Subcutaneous adipose tissue (tissue), 4 donors: ENCODE results near the gene NEK4. TPM values are rescaled to one million over a fixed set of nuclear protein-coding genes. Genes with fewer than 3 reads are reported as not detected.

Experiments
- total RNA-seq, 4 donors: library from RNA; depleted of rRNA; stranded (reverse); fragments of >200 nt; gene quantifications; one replicate each; pipeline ENCODE4 v1.1.0, GENCODE V29; 2016
- TF ChIP-seq, protein P1 (sequence below): fragments of 450-650 bp; IDR thresholded peaks from one replicate; pipeline ENCODE4 v1.5.1; 2016; ENCODE audit warnings: low read depth, mild to moderate bottlenecking, control low read depth, antibody characterized with exemption, moderate library complexity

Gene NEK4
- total RNA-seq = 10 to 100 TPM in 3 of 4 donors, 1 to 10 TPM in 1; 9.0 to 18.4 (median 13.7) TPM

DNA sequence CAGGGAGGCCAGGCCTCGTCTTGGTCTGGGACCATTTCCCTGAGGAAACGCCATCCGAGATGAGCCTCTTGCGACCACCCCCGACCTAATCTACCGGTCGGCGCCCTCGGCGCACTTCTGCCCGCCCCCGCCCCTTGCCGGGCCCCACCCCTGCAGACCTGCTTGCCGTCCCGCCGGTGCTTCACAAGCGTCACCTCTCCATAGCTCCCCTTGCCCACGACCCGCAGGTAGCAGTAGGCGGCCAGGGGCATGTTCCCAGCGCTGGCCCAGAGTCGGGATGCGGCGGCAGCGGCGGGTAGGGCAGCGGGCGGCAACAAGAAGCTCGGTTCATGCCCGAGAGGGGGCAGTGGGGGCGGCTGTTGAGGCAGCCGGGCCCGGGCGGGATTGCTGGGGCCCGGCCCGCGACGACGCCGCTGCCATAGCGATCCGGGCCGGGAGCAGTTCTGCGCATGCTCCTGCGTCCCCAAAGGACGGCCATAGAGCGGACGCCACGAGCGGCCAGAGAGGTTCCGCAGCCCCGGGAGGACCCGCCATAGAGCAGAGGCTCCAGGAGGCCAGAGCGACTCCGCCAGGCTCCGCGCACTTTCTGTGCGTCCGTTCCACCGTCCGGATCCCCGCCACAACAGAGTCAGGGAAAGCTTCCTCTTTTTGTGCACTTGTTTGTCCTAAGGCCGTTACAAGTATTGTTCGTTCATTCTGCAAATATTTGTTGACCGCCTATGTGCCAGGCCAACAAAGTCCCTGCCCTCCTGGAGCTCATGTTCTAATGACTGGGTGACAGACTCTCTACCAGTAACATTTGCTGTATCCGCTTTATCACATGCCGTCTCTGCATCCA lies at the start of gene NEK4:
Gene NEK4 (minus strand): TSS at position 445 of the 838 bp plus-strand sequence. CDS start 194 bp downstream, at position 251.
- TF ChIP-seq, protein P1, sequence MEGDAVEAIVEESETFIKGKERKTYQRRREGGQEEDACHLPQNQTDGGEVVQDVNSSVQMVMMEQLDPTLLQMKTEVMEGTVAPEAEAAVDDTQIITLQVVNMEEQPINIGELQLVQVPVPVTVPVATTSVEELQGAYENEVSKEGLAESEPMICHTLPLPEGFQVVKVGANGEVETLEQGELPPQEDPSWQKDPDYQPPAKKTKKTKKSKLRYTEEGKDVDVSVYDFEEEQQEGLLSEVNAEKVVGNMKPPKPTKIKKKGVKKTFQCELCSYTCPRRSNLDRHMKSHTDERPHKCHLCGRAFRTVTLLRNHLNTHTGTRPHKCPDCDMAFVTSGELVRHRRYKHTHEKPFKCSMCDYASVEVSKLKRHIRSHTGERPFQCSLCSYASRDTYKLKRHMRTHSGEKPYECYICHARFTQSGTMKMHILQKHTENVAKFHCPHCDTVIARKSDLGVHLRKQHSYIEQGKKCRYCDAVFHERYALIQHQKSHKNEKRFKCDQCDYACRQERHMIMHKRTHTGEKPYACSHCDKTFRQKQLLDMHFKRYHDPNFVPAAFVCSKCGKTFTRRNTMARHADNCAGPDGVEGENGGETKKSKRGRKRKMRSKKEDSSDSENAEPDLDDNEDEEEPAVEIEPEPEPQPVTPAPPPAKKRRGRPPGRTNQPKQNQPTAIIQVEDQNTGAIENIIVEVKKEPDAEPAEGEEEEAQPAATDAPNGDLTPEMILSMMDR = no peak

DNA sequence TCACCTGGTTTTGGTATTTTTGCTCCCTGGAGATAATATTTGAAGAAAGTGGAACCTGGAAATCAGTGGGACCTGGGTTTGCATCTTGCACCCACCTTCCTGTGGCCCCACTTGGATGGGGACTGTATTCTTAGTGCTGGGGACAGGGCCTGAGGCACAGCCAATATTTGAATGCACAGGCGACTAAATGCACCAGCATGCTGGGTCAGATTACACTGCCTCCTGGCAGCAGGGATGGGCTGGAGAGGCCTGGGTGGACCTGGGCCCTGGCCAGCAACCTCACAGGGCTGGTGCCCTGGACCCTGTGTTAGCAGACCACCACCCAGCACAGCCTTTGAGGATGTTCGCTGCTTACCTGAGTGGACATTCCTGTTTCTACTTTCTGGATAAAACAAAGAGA lies 49.2 kb upstream of the NEK4 start:
- TF ChIP-seq, protein P1 = no peak

DNA sequence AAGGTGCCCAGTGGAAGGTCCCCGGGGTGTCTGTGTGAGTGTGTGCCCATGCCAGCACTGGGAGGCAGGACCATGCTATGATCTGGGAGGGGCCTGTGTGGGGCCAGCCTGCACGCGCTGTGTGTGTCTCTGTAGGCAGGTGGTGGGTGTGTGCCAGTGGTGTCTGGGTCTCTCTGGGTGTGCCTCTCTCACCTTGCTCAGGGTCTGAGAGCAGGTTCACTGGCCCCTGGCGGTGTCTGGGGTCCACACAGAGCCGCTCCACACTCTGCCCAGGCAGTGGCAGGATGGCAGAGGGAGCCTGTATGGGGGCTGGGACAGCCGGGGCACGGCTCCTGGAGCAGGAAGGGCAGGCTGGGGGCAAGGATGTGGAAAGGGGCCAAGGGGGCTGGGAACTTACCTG lies 47.1 kb upstream of the NEK4 start:
- TF ChIP-seq, protein P1 = no peak

DNA sequence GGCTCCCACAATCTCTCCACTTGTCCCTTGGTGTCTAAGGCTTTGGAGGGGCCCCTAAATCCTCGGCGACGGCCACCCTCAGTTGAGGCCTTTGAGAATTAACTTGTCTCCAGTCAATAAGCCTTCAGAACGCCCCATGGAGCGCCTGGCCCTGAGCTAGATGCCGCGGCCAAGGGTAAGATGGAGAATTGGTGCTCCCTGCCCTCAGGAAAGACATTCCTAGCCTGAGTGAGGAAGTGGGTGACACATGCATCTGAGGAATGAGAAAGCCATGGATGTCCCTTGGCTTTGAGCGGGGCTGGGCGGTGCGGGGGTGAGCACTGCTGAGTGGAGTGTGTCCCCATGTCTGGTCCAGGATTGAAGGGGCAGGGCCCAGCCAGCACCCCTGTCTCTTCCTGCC lies 46.5 kb upstream of the NEK4 start:
- TF ChIP-seq, protein P1 = no peak

DNA sequence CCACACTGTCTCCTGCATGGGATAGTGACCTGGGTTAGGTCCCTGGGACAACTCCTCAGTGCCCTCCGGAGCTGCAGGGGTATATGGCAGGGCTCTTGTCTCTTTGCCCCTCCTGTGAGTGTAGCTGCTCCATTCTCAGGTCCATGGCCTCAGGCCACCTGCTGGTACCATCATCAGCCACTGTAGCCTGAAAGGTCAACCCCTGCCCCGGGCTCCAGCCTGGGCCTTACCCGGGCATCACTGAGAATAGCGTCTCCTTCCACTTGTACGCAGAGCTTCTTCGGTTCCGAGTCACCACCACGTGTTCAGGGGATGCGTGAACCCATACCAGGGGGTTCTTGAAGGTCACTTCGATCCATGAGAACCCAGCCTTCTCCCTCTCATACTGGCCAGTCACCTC lies 45.9 kb upstream of the NEK4 start:
- TF ChIP-seq, protein P1 = no peak

DNA sequence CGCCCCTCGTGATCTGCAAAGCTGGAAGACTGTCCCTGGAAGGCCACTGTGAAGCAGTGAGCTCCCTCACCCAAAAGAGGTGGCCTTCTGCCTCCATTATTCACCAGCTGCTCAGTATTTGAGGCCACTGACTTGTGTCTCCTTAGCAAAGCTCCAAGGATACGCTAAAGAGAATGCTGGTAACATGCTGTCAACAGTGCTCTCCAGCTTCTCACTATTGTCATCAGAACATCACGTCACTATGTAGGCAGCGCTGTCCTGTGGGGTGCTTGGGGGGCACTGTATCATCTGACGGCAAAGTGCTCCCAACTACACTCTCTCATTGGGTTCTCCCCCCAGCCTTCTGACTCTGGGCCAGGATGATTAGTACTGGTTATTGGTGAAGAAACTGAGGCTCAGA lies 45.5 kb upstream of the NEK4 start:
- TF ChIP-seq, protein P1 = no peak

DNA sequence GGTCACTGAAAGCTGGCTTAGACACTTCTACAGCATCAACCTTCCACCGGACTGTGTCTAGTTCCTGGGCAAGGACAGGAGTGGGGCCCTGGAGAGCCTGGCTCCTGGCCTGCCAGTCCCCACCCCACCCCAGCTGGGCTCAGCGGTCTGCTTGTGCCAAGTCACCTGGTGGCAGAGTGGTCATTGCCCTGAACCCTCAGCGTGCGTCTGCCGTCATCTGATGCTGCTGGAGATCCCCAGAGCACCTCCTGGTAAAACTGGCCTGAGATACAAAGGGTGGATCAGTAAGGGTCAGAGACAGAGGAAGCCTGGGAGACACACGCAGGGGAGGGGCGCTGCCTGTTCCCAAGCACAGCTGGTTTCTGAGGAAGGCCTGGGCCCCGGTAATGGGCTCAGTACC lies 43.1 kb upstream of the NEK4 start:
- TF ChIP-seq, protein P1 = no peak
